PC-9 (cell line): ENCODE measurements around the gene MEP1B. TPM values are rescaled to one million over a fixed set of nuclear protein-coding genes. Genes with fewer than 3 reads are reported as not detected.
"Not testable (repeated sequence)": the region's sequence is repeated elsewhere in the genome, so short reads cannot be mapped to it uniquely, and the experiment has no call there.

Experiments
- BruUV-seq: library from RNA; stranded (reverse); fragments of 400-500 nt; replicated peaks from 2 replicates; lab custom pipeline; 2021; lab: Mats Ljungman, UMichigan
- CTCF ChIA-PET: fragments of 300-600 bp; sonication (Branson Sonifier 250); formaldehyde crosslinking; loops from one replicate; lab custom pipeline; 2022; ENCODE audit warnings: antibody characterized with exemption; lab: Charles Lee
- POLR2A ChIA-PET: fragments of 300-600 bp; sonication (Branson Sonifier 250); formaldehyde crosslinking; loops from one replicate; lab custom pipeline; 2022; ENCODE audit warnings: antibody characterized with exemption; ENCODE audit not compliant: unreplicated experiment; lab: Charles Lee
- DNase-seq, 2 experiments: peaks; one replicate each; pipeline versions ENCODE4 v3.0.0 to v3.0.0-alpha.2; 2015 to 2022; ENCODE audit warnings: mixed read lengths in 1 of 2
- H2AFZ ChIP-seq: fragments of 200-600 bp; sonication (generic); 2 replicates; pipeline ENCODE4 v1.8.1; 2017; ENCODE audit warnings: antibody characterized with exemption
- H3F3A ChIP-seq: fragments of 200-600 bp; sonication (generic); 2 replicates; pipeline ENCODE4 v1.8.1; 2017; ENCODE audit warnings: antibody characterized with exemption, mild to moderate bottlenecking, low read depth; ENCODE audit not compliant: insufficient read depth
- H3K27ac ChIP-seq: fragments of 200-600 bp; sonication (generic); 2 replicates; pipeline ENCODE4 v1.6.1; 2016; ENCODE audit warnings: mixed run types
- H3K27me3 ChIP-seq: fragments of 200-600 bp; sonication (generic); 2 replicates; pipeline ENCODE4 v1.6.1; 2016; ENCODE audit warnings: low read depth, mixed run types; ENCODE audit not compliant: insufficient read depth
- H3K36me3 ChIP-seq: fragments of 200-600 bp; sonication (generic); 2 replicates; pipeline ENCODE4 v1.6.1; 2016; ENCODE audit warnings: low read depth, mixed run types
- H3K4me1 ChIP-seq: fragments of 200-600 bp; sonication (generic); replicated peaks from 2 replicates; pipeline ENCODE4 v1.6.1; 2016; ENCODE audit warnings: mixed run types; ENCODE audit not compliant: insufficient read depth
- H3K4me2 ChIP-seq: fragments of 200-600 bp; sonication (generic); 2 replicates; pipeline ENCODE4 v1.6.1; 2017; ENCODE audit warnings: mixed run types
- H3K4me3 ChIP-seq: fragments of 200-600 bp; sonication (generic); 2 replicates; pipeline ENCODE4 v1.6.1; 2016; ENCODE audit warnings: mixed run types
- H3K79me2 ChIP-seq: fragments of 200-600 bp; sonication (generic); 2 replicates; pipeline ENCODE4 v1.6.1; 2017; ENCODE audit warnings: low read depth, mixed run types
- H3K9me2 ChIP-seq: fragments of 200-600 bp; sonication (generic); 2 replicates; pipeline ENCODE4 v1.8.1; 2017; ENCODE audit warnings: mild to moderate bottlenecking; ENCODE audit not compliant: insufficient read depth
- H3K9me3 ChIP-seq: fragments of 200-600 bp; sonication (generic); 2 replicates; pipeline ENCODE4 v1.8.1; 2016; ENCODE audit warnings: low read depth; ENCODE audit not compliant: insufficient read depth
- H4K20me1 ChIP-seq: fragments of 200-600 bp; sonication (generic); 2 replicates; pipeline ENCODE4 v1.8.1; 2017; ENCODE audit not compliant: insufficient read depth
- CTCF ChIP-seq: fragments of 200-600 bp; sonication (generic); conservative IDR thresholded peaks from 2 replicates; pipeline ENCODE4 v1.6.1; 2017; ENCODE audit warnings: mixed run types, antibody characterized with exemption, mild to moderate bottlenecking, moderate library complexity
- EZH2 ChIP-seq: fragments of 200-600 bp; sonication (generic); IDR thresholded peaks from 2 replicates; pipeline ENCODE4 v1.8.0; 2017; ENCODE audit warnings: antibody characterized with exemption, low read depth
- intact Hi-C: fragments of 100-400 bp; cut with micrococcal nuclease; formaldehyde crosslinking; loops from one replicate; pipeline ENCODE4 v1.10.0; 2022; ENCODE audit not compliant: unreplicated experiment
- total RNA-seq: library from RNA; stranded (reverse); gene quantifications from 2 replicates; pipeline ENCODE4 v1.2.3, GENCODE V29; 2021

The MEP1B gene
- total RNA-seq, 1 experiment from 2014 or later, result not detected

GRCh38 chr18:32219431-32220018 lies 29.7 kb downstream of the MEP1B start:
- CTCF ChIA-PET, result no interaction called here
- no TSS peak for BruUV-seq
- Histone ChIP-seq H3K9me2 (no peaks in the 10 kb centered on the region), H3K27me3 (no peaks in the 10 kb centered on the region), H3K4me1 (no peaks in the 10 kb centered on the region), H3K27ac (no peak overlapping the region), H3K79me2 (no peaks in the 10 kb centered on the region), H3K4me3 (no peak overlapping the region), H2AFZ (no peak overlapping the region), H3K36me3 (no peaks in the 10 kb centered on the region), H3K9me3 (no peaks in the 10 kb centered on the region), H4K20me1 (no peaks in the 10 kb centered on the region), H3K4me2 (no peak overlapping the region), H3F3A (no peaks in the 10 kb centered on the region)
- intact Hi-C loops, result no loop called here
- DNase-seq, result no peak
- POLR2A ChIA-PET, result no interaction called here
- no peak for TF ChIP-seq CTCF
- no peak for TF ChIP-seq EZH2

GRCh38 chr18:32233348-32233747 lies 43.5 kb downstream of the MEP1B start:
- H3F3A ChIP-seq, H2AFZ ChIP-seq, H3K36me3 ChIP-seq, H3K27me3 ChIP-seq, BruUV-seq, intact Hi-C loops, H3K79me2 ChIP-seq, H3K4me3 ChIP-seq, CTCF ChIA-PET, DNase-seq, POLR2A ChIA-PET, H3K9me3 ChIP-seq, H4K20me1 ChIP-seq, H3K4me2 ChIP-seq, H3K27ac ChIP-seq, H3K9me2 ChIP-seq: not testable (repeated sequence)
- 0 out of 2 replicates have a peak, but pooled peaks cover 13% of the 10 kb centered on the region for H3K4me1 ChIP-seq

GRCh38 chr18:32237049-32237448 lies 47.2 kb downstream of the MEP1B start:
- H3K4me2 ChIP-seq, result peak overlapping the region; percentile 9; the same call in 1 of the 2 replicates

More at GRCh38 chr18:32237049-32237448, 47.2 kb downstream of the MEP1B start:
- no peaks in the 10 kb centered on the region for H3K79me2 ChIP-seq
- H3K4me1 ChIP-seq, result 0 out of 2 replicates have a peak, but pooled peaks cover 13% of the 10 kb centered on the region
- no peaks in the 10 kb centered on the region for H3K36me3 ChIP-seq
- no peaks in the 10 kb centered on the region for H3F3A ChIP-seq
- H3K27ac ChIP-seq, result no peak overlapping the region
- no peaks in the 10 kb centered on the region for H3K27me3 ChIP-seq
- H3K9me3 ChIP-seq, result no peaks in the 10 kb centered on the region
- peak in 1 of 2 experiments; percentile 35 for DNase-seq
- ChIA-PET CTCF (no interaction called here), POLR2A (no interaction called here)
- no peak overlapping the region for H2AFZ ChIP-seq
- intact Hi-C loops, result no loop called here
- H3K9me2 ChIP-seq, result no peaks in the 10 kb centered on the region
- H4K20me1 ChIP-seq, result no peaks in the 10 kb centered on the region
- no peak overlapping the region for H3K4me3 ChIP-seq
- TF ChIP-seq EZH2, result no peak
- TF ChIP-seq CTCF, result no peak
- BruUV-seq, result no TSS peak
